Raji (cell line): Measurements from ENCODE around the gene TMEM94.

Experiments used
- POLR2A ChIP-seq: IDR thresholded peaks from 2 replicates; pipeline ENCODE4 v1.6.1; 2011; ENCODE audit warnings: low read depth, low read length, control low read depth; ENCODE audit not compliant: insufficient read depth

The TMEM94 gene

GRCh38 chr17:75468779-75469373 lies 12.4 kb downstream of the TMEM94 start:
- no peak for TF ChIP-seq POLR2A

- no peak for TF ChIP-seq POLR2A
Measured at GRCh38 chr17:75471207-75471606, 14.8 kb downstream of the TMEM94 start.

GRCh38 chr17:75472119-75472518 lies 15.7 kb downstream of the TMEM94 start:
- TF ChIP-seq POLR2A: no peak

GRCh38 chr17:75473246-75473645 lies 16.8 kb downstream of the TMEM94 start:
- TF ChIP-seq POLR2A: no peak

DNA sequence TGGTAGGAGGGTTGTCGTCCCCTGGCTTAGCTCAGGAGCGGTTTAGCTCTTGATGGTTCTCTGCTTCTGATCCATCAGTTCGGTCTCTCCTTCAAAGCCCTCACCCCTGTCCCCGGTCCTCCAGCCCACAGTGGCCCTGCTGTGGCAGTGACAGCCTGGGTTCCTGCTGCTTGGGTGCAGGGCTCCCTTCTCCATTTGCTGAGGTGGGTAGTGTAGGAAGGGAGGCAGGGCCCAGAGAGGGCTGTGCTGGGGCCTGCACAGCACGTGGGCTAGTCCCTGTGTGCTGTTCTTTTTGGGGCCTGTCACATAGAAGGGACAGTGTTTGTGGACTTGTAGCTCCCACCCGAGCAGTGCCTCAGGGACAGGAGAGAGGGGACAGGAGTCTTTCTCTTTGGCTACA lies 18.3 kb downstream of the TMEM94 start:
- no peak for TF ChIP-seq POLR2A

DNA sequence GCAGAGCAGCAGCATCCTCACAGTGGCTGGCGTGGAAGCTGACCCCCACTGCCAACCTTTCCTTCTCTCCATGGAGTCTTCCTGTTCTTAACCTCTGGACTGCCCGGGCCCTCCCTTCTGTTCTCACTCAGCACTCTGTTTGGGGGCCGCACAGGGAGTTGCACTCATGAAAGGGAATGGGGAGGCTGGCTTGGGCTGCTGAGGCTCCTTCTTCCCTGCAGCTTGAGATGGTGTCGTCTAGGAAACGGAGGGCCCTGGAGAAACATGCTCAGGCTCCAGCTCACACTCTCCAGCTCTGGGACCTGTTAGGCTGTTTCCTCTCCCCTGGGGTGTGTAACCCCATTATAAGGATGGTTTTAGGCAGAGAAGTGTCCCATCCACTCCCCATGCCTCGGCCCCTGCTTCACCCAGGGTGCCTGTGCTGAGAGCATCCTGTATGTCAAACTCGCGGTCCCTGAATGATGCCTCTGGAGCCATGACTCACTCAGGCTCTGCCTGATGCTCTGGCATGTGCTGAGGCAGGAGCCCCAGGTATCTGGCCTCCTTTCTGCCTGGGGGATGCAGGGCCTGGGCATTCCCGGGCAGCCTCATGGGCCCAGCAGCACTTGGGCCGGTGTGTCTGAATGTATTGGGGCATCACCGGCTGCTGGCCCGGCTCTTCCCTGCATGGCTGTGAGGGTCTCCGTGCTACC lies 18.9 kb downstream of the TMEM94 start:
- no peak for TF ChIP-seq POLR2A

DNA sequence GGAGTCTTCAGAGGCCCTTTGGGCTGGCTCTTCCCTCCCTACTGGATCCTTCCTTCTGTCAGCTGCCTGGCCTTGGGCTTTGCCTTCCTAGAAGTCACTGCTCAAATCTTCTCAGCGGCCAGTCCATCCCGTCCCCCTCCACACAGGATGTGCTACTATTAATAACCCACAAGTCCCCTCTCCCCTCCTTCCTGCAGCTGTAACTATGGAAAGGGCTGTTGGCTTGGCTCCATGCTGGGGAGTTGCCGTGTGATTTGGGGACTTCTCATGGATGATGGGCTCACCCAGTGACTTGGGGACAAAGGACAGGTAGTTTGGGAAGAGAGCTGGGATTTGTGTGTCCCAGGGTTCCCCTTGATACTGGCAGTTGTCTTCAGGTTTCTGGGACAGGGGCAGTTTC lies 19.4 kb downstream of the TMEM94 start:
- no peak for TF ChIP-seq POLR2A

GRCh38 chr17:75476271-75476671 lies 19.8 kb downstream of the TMEM94 start:
- no peak for TF ChIP-seq POLR2A

DNA sequence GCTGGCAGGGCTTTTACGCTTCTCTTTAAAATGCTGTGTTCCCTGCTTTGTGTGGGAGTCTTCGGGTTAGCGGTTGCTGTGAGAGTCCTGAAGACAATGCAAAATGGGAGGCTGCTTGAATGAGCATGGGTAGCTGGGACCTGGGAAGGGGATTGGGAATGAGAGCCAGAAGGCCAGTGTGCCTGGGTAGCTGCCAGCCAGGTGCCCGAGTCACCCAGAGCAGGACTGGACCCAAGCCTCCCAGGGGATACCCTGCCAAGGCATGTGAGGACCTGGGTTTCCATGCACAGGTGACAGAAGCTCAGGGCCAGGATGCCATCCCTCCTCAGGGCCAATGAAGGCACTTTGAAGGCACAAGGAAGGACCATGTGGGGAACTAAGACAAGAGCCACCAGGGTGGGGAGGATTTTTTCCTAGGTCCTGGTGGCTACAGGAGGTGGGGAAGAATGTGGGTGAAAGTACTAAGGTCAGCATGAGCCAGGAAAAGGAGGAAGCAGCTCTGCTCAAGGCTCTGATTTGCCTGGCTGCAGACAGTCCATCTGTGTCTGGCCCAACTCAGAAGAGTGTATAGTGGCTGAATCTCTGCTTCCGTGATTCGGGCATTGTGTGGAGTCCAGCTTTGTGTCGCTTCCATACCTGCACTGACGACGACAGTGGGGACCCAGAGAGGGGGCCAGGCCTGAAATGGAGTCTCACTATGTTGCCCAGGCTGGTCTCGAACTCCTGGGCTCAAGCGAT lies 20.5 kb downstream of the TMEM94 start:
- no peak for TF ChIP-seq POLR2A

- TF ChIP-seq POLR2A: no peak
Measured at GRCh38 chr17:75478508-75478907, 22.1 kb downstream of the TMEM94 start.

DNA sequence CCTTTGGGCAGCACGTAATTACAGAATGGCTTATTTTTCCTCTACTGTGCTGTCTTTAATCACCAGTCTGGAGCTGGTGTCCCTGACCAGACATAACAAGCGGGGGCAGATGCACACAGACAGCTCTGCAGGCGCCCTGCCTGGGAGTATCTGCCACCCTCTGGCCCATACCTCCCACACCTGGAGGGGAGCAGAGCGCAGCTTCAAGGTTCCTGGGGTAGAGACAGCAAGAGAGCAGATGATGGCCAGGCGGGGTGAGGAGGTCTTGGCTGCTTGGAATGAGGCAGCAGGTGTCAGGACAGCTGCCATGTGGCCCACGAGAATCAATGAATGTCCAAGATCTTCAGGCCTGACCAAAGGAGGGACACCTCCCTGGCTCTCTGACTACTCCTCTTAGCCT lies 23.8 kb downstream of the TMEM94 start:
- no peak for TF ChIP-seq POLR2A

- TF ChIP-seq POLR2A: no peak
Measured at GRCh38 chr17:75481194-75482068, 25.0 kb downstream of the TMEM94 start.

- TF ChIP-seq POLR2A: no peak
Measured at GRCh38 chr17:75482098-75482942, 25.9 kb downstream of the TMEM94 start.

- TF ChIP-seq POLR2A: no peak
Measured at GRCh38 chr17:75485688-75486087, 29.3 kb downstream of the TMEM94 start.

- TF ChIP-seq POLR2A: no peak
Measured at GRCh38 chr17:75486151-75486550, 29.7 kb downstream of the TMEM94 start.

DNA sequence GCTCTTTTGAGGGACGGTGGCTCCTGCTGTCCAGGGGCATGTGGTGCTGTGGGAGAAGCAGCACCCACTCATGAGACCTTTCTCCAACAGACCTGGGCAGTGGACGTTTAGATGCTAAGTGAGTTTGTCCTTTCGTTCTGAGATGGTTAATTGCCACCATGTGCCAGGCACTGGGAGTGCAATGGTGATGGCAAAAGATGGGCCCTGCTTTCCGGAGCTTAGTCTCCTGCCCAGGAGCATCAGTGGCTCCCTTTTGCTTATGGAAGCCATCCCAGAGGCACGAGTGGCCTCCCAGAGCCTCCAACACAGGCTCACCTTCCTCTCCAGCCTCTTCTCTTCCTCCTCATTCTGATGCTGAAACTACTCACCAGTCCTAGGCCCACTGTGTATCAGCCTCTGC lies 30.5 kb downstream of the TMEM94 start:
- no peak for TF ChIP-seq POLR2A
